ENCODE results near the gene CHERP.

CHERP gene

GRCh38 chr19:16587833-16588823, 45.9 kb upstream of the CHERP start:
- peak; percentile 13 for TF ChIP-seq CTCF (IDR thresholded peaks at IDR 0.05; ENCODE audit: insufficient read depth, low read length, poor library complexity, severe bottlenecking)
- Histone ChIP-seq H3K27me3 (replicated peaks; ENCODE audit: control insufficient read depth, insufficient read depth, low read length) (no peaks in the 10 kb centered on the region), H3K4me3 (replicated peaks; ENCODE audit: low read depth, low read length) (peak overlapping the region; percentile 83), H3K36me3 (ENCODE audit: control insufficient read depth, insufficient read depth, low read length) (no peaks in the 10 kb centered on the region; the same call in 1 of the 2 replicates)
- peak; percentile 91 for DNase-seq (ENCODE audit: extremely low read depth, insufficient read length)

- no peak for TF ChIP-seq CTCF (IDR thresholded peaks at IDR 0.05; ENCODE audit: insufficient read depth, low read length, poor library complexity, severe bottlenecking)
- H3K4me3 ChIP-seq (replicated peaks; ENCODE audit: low read depth, low read length), result peak overlapping the region; percentile 83
- H3K36me3 ChIP-seq (ENCODE audit: control insufficient read depth, insufficient read depth, low read length), result peaks cover 4% of the 10 kb centered on the region
- H3K27me3 ChIP-seq (replicated peaks; ENCODE audit: control insufficient read depth, insufficient read depth, low read length), result no peaks in the 10 kb centered on the region
- peak; percentile 81 for DNase-seq (ENCODE audit: extremely low read depth, insufficient read length)
Observed at GRCh38 chr19:16586991-16587832, 45.0 kb upstream of the CHERP start.

- TF ChIP-seq CTCF (IDR thresholded peaks at IDR 0.05; ENCODE audit: insufficient read depth, low read length, poor library complexity, severe bottlenecking), result no peak
- peaks cover 7% of the 10 kb centered on the region for H3K36me3 ChIP-seq (ENCODE audit: control insufficient read depth, insufficient read depth, low read length)
- no peak for DNase-seq (ENCODE audit: extremely low read depth, insufficient read length)
- H3K27me3 ChIP-seq (replicated peaks; ENCODE audit: control insufficient read depth, insufficient read depth, low read length), result no peaks in the 10 kb centered on the region
- H3K4me3 ChIP-seq (replicated peaks; ENCODE audit: low read depth, low read length), result peak overlapping the region; percentile 83
Observed at GRCh38 chr19:16586477-16586871, 44.2 kb upstream of the CHERP start.

GRCh38 chr19:16585808-16586476, 43.7 kb upstream of the CHERP start:
- Histone ChIP-seq H3K4me3 (replicated peaks; ENCODE audit: low read depth, low read length) (peak overlapping the region; percentile 83), H3K36me3 (ENCODE audit: control insufficient read depth, insufficient read depth, low read length) (peaks cover 10% of the 10 kb centered on the region), H3K27me3 (replicated peaks; ENCODE audit: control insufficient read depth, insufficient read depth, low read length) (no peaks in the 10 kb centered on the region)
- DNase-seq (ENCODE audit: extremely low read depth, insufficient read length), result peak; percentile 87
- no peak for TF ChIP-seq CTCF (IDR thresholded peaks at IDR 0.05; ENCODE audit: insufficient read depth, low read length, poor library complexity, severe bottlenecking)

GRCh38 chr19:16585094-16585801, 43.0 kb upstream of the CHERP start:
- DNase-seq (ENCODE audit: extremely low read depth, insufficient read length), result peak; percentile 50
- no peak for TF ChIP-seq CTCF (IDR thresholded peaks at IDR 0.05; ENCODE audit: insufficient read depth, low read length, poor library complexity, severe bottlenecking)
- H3K4me3 ChIP-seq (replicated peaks; ENCODE audit: low read depth, low read length), result peak overlapping the region; percentile 83
- no peaks in the 10 kb centered on the region for H3K27me3 ChIP-seq (replicated peaks; ENCODE audit: control insufficient read depth, insufficient read depth, low read length)
- peaks cover 14% of the 10 kb centered on the region for H3K36me3 ChIP-seq (ENCODE audit: control insufficient read depth, insufficient read depth, low read length)
